Measurements from ENCODE around the gene HECW1.

- no peak for TF ChIP-seq CTCF (conservative IDR thresholded peaks at IDR 0.05)
- no peak for TF ChIP-seq EZH2 (IDR thresholded peaks at IDR 0.05; ENCODE audit: low read depth)
Observed at GRCh38 chr7:43291789-43292188, 179.3 kb downstream of the HECW1 start.

Measured in PC-9 (cell line).